Limb (tissue), 2 donors: ENCODE data around the gene CDKL5.
A peak's percentile ranks its signal among the peaks of the same experiment; 100 is the strongest.

Experiments used
- DNase-seq, 2 donors: peaks; one replicate each; pipeline ENCODE4 v3.0.0-alpha.2; 2016; ENCODE audit errors: extremely low spot score in 2 of 2

Gene CDKL5

GRCh38 chrX:18643853-18644252, 218.4 kb downstream of the CDKL5 start:
- DNase-seq: no peak

- no peak for DNase-seq
These were observed 222.2 kb downstream of the CDKL5 start for GRCh38 chrX:18647621-18648020.

- no peak for DNase-seq
These were observed 224.1 kb downstream of the CDKL5 start for GRCh38 chrX:18649498-18649951.

GRCh38 chrX:18650662-18651061, 225.3 kb downstream of the CDKL5 start:
- no peak for DNase-seq

GRCh38 chrX:18652636-18653035, 227.2 kb downstream of the CDKL5 start:
- no peak for DNase-seq

- no peak for DNase-seq
These were observed 229.7 kb downstream of the CDKL5 start for GRCh38 chrX:18654875-18655836.

- DNase-seq: no peak
These were observed 235.9 kb downstream of the CDKL5 start for GRCh38 chrX:18661273-18661672.

- DNase-seq: no peak
These were observed 239.5 kb downstream of the CDKL5 start for GRCh38 chrX:18664947-18665346.

- DNase-seq: no peak
These were observed 241.2 kb downstream of the CDKL5 start for GRCh38 chrX:18666614-18667013.

- no peak for DNase-seq
These were observed 242.8 kb downstream of the CDKL5 start for GRCh38 chrX:18668071-18668835.

GRCh38 chrX:18672008-18672407, 246.6 kb downstream of the CDKL5 start, which contains the start of gene RS1:
Gene RS1 (minus strand): TSS chrX:18672108. CDS start chrX:18672068, 40 bp downstream.
- DNase-seq: no peak

GRCh38 chrX:18674417-18674787, 249.0 kb downstream of the CDKL5 start:
- peak in 1 of 2 donors; percentile 52 for DNase-seq

GRCh38 chrX:18674788-18675735, 249.7 kb downstream of the CDKL5 start:
- DNase-seq: peak; percentile 54 to 86

GRCh38 chrX:18676050-18676449, 250.6 kb downstream of the CDKL5 start:
- no peak for DNase-seq

- DNase-seq: no peak
These were observed 251.1 kb downstream of the CDKL5 start for GRCh38 chrX:18676470-18676869.

GRCh38 chrX:18677161-18677869, 251.9 kb downstream of the CDKL5 start:
- DNase-seq: no peak

GRCh38 chrX:18681996-18682395, 256.6 kb downstream of the CDKL5 start:
- no peak for DNase-seq

- no peak for DNase-seq
These were observed 257.6 kb downstream of the CDKL5 start for GRCh38 chrX:18682979-18683387.

GRCh38 chrX:18687856-18688495, 262.6 kb downstream of the CDKL5 start:
- no peak for DNase-seq

- no peak for DNase-seq
These were observed 266.0 kb downstream of the CDKL5 start for GRCh38 chrX:18691431-18691830.
